ENCODE data around the gene ARMC3.

The ARMC3 gene

DNA sequence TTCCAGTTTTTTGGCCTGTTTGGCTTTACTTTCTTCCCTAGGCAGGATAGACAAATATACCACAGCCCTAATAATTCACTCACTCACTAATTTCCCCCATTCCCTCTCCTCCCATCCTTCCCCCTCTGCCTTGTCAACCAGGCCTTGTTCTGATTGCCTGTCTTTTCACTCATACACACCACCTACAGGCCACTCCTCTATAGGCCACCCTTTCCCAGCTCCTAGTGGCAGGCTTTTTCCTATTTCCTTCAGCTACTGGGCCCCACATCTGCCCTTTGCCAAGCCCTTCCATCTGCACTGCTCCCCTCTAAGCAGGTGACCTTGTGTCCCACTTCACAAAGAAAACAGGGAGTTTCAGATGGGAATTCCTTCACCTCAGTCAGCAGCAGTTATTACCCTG lies 107.7 kb downstream of the ARMC3 start:
- no peak for DNase-seq (ENCODE audit: insufficient read length, low spot score)
- no peak for FAIRE-seq
- no peak for TF ChIP-seq POLR2A (IDR thresholded peaks at IDR 0.05; ENCODE audit: low read depth, low read length)

DNA sequence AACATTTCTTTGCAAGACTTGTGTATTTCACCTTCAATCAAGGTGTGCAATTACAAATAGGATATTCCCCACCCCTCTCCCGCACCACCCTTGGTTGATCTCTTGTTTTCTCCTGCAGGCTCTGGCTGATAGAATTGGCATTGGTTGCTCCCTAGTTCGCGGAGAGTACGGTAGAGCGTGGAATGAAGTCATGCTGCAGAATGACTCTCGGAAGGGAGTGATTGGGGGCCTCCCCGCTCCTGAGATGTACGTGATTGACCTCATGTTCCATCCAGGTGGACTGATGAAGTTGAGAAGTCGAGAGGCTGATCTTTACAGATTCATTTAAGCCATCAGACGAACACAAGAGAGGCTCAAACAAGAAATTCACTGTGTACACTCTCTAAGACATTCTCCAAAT lies 109.3 kb downstream of the ARMC3 start:
- FAIRE-seq (no peak), DNase-seq (ENCODE audit: insufficient read length, low spot score) (no peak)
- TF ChIP-seq POLR2A (IDR thresholded peaks at IDR 0.05; ENCODE audit: low read depth, low read length) = no peak

DNA sequence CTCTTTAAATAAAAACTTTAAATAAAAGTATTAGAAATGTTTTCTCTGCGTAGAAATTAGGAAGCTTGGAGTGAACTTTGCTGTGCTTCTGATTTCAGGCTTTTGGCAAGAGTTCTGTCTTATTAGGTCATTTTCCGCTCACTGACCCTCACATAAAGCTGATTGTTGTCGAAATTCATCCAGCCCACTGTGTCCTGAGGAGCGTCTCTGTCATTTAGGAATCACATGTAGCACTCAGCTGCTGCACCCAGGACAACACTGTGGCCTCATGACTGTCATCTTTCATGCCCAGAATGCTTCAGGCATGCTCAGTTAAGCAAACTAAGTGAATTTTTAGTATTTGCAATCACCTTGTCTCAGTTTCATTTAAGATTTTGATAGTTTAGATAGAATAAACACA lies 109.7 kb downstream of the ARMC3 start:
- no peak for FAIRE-seq
- no peak for TF ChIP-seq POLR2A (IDR thresholded peaks at IDR 0.05; ENCODE audit: low read depth, low read length)
- no peak for DNase-seq (ENCODE audit: insufficient read length, low spot score)

DNA sequence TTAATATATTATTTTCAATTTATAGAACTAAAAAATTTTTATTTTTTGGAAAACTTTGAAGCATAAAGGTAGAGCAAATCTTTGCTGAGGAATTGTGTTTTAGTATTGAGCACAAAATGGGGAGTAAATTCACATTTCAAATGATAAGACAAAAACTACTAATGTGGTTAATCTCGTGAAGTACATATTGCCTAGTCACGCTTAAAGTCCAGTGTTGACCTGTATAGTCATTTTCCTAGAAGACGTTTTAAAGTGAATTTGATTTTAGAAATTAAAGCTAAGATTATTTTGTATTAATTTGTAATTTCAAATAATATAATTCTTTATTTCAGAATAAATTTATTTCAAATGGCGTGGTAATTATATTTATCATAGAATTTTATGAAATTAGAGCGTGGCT lies 110.3 kb downstream of the ARMC3 start:
- no peak for TF ChIP-seq POLR2A (IDR thresholded peaks at IDR 0.05; ENCODE audit: low read depth, low read length)
- no peak for FAIRE-seq
- no peak for DNase-seq (ENCODE audit: insufficient read length, low spot score)

DNA sequence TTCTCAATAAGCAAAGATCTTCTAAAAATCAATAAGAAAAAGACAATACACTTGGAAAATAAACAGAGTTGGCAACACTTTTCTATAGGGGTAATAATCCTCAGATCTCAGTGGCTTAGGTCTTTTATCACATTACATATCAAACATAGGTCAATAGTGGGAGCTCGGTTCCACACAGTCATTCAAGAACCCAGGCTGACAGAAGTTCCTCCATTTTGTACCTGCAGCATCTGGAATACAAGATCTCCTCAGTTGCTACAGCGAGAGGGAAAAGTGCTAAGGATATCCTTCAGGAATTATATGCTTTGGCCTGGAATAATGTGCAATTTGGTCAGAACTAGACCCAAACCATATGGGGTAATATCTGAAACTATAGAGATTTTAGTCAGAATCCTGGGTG lies 112.1 kb downstream of the ARMC3 start:
- no peak for DNase-seq (ENCODE audit: insufficient read length, low spot score)
- FAIRE-seq = no peak
- TF ChIP-seq POLR2A (IDR thresholded peaks at IDR 0.05; ENCODE audit: low read depth, low read length) = no peak

DNA sequence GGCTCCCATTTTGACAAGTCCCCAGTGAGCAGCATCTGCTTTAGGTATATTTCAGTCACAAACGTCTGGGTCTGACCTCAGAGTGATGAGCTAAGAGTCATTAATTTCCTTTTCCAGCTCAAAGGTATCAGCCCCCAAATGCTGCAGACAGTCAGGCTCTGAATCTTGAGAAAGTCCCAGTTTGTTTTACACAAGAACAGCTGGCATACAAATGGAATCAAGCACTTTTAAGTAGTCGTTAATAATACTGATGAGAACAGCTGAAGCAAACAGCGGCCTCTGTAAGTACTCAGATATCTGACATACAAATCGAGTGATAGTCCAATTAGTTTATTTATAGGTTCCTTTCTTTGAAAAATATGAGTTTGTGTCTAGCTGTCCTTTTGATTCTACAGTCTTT lies 118.2 kb downstream of the ARMC3 start:
- TF ChIP-seq POLR2A (IDR thresholded peaks at IDR 0.05; ENCODE audit: low read depth, low read length) = no peak
- no peak for DNase-seq (ENCODE audit: insufficient read length, low spot score)
- FAIRE-seq = no peak

DNA sequence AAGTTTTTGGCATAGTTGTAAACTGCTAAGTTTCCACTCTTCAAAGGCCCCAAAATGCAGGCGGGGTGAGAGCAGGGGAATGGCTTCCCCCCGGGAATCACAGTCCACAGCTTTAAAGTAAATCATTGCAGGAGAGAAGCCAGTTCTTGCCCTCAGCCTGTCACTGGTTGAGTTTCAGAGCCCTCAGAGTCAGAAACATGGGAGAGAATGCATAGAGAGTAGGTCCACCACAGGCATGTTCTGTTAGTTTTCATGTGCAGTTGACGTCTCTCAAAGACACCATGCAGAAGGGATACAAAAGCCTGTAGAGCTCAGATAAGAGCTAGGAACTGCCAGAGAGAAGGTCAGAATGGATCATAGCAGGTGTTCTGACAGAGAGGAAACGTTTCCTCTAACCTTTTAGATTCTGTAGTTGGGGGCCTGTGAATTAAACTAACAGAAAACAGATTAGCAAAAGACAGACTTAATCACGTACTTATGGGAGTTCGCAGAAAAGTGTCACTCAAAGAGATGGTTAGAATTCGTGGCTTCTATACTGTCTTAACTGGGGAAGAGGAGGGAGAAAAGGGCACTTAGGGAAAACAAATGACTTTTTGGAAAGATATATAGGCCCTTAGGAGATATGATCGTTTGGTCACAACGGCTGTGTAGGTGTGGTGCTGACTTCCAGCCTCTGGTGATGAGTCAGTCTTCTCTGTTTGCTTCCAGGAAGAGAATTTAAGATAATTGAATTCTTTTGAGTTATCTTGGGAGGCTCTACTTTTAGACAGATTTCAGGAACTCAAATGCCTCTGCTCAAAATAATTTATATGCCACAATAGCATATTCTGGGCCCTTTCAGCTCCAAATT lies 119.6 kb downstream of the ARMC3 start:
- FAIRE-seq = no peak
- DNase-seq (ENCODE audit: insufficient read length, low spot score) = no peak
- TF ChIP-seq POLR2A (IDR thresholded peaks at IDR 0.05; ENCODE audit: low read depth, low read length) = no peak

DNA sequence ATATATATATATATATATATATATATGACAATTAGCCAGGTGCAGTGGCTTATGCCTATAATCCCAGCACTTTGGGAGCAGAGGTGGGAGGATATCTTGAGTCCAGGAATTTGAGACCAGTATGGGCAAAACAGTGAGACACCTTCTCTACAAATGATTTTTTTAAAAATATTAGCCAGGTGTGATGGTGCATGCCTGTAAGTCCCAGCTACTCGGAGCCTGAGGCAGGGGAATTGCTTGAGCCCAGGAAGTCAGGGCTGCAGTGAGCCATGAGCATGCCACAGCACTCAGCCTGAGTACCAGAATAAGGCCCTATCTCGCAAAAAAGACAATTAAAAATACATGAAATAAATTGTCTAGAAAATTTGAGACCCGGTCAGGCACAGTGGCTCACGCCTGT lies 120.3 kb downstream of the ARMC3 start:
- TF ChIP-seq POLR2A (IDR thresholded peaks at IDR 0.05; ENCODE audit: low read depth, low read length) = no peak
- DNase-seq (ENCODE audit: insufficient read length, low spot score) (no peak), FAIRE-seq (no peak)

DNA sequence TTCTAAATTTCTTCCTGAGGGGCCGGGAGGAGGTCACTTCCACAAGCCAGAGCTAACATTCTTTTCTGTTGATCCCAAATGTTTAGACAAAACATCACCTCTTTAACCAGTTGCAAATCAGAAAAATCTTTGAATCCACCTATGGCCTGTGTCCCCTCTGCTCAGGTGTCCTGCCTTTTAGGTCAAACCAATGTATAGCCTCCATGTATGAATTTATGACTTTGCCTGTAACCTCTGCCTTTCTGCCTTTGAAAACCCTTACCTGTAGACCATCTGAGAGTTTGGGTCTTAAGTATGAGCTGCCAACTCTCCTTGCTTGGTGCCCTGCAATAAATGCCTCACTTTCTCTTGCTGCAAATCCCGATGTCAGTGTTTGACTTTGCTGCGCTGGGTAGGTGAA lies 123.4 kb downstream of the ARMC3 start:
- FAIRE-seq = no peak
- DNase-seq (ENCODE audit: insufficient read length, low spot score) = no peak
- TF ChIP-seq POLR2A (IDR thresholded peaks at IDR 0.05; ENCODE audit: low read depth, low read length) = no peak

DNA sequence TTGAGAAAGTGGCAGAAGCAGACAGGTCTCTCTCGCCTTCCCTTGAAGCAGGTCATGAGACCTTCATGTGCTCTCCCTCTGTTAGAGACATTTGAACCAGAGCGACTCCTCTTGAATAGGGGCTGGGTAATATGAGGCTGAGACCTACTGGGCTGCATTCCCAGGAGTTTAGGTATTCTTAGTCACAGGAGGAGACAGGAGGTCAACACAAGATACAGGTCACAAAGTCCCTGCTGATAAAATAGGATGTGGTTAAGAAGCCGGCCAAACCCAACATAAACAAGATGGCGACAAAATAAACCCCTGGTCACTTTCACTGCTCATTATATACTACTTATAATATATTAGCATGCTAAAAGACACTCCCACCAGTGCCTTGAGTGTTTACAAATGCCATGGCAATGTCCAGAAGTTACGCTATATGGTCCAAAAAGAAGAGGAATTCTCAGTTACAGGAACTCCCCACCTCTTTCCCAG lies 124.0 kb downstream of the ARMC3 start:
- TF ChIP-seq POLR2A (IDR thresholded peaks at IDR 0.05; ENCODE audit: low read depth, low read length) = no peak
- no peak for DNase-seq (ENCODE audit: insufficient read length, low spot score)
- no peak for FAIRE-seq

DNA sequence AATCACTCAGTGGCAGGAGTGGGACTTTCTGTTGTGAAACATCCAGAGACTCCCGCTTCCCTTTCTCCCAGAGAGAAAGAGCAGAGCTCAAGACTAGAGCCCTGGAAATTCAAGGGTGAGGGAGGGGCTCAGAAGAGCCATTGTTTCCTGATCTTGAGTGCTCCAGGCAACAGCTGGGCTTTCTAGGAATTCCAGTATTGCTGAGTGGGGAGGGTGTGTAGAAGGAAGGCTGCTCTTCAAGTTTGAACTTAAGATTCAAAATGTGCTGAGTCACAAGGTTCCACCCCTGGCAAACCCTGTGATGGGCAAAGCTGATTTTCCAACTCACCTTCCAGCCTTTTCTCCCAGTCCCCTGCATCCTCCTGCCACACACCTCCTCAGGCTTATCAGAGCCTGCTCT lies 125.2 kb downstream of the ARMC3 start:
- DNase-seq (ENCODE audit: insufficient read length, low spot score) (no peak), FAIRE-seq (no peak)
- no peak for TF ChIP-seq POLR2A (IDR thresholded peaks at IDR 0.05; ENCODE audit: low read depth, low read length)

DNA sequence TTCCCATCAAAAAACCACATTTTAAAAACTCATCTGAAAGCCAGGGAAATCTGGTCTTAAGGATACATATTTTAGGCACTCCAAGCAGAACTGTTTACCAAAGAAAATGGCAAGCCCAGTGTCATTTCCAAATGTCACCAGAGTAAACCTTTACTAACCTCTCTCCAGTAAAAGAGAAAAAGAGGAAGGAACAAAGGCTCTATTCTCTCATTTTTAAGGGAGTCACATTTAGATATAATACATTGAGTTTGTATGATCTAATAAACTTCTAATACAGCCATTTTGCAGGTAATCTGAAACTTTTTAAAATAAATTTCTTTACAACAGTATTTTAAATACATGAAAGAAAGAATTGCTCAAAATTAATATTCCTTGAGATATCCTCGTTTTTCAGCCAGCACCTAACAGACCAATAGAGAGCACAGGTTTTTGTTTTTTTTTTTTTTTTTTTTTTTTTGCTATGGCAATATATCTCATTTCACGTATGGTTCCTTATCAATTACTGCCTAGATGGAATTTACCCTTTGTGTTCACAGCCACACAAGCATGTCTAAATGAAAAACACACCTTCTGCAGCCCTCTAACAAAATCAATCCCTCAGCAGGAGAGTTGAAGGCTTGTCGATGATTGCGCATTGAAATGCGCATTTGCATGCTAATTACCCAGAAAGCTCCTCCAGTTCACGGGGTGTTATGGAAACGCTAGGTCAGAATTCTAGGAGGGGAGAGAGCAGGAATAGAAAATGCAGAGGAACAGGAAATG lies 127.8 kb downstream of the ARMC3 start:
- DNase-seq (ENCODE audit: insufficient read length, low spot score) = no peak
- no peak for TF ChIP-seq POLR2A (IDR thresholded peaks at IDR 0.05; ENCODE audit: low read depth, low read length)
- FAIRE-seq = no peak

DNA sequence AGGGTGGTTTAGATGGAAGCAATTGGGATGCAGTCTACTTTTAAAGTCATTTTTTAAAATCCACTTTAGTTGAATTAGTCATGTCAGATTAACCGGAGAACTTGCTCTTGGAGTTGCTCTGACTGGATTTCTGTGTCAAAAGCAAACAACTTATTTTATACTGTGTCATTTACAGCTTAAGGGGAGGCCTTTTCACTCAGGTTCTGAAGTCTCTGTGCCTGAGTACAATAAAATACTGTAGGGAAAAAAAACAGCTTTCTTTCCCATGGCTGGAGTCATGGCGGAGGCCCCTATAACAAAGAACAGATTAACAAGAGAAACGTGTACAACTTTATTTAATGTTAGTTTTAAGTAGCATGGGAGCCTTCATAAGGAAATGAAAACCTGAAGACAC lies 128.3 kb downstream of the ARMC3 start:
- FAIRE-seq (no peak), DNase-seq (ENCODE audit: insufficient read length, low spot score) (no peak)
- TF ChIP-seq POLR2A (IDR thresholded peaks at IDR 0.05; ENCODE audit: low read depth, low read length) = no peak

DNA sequence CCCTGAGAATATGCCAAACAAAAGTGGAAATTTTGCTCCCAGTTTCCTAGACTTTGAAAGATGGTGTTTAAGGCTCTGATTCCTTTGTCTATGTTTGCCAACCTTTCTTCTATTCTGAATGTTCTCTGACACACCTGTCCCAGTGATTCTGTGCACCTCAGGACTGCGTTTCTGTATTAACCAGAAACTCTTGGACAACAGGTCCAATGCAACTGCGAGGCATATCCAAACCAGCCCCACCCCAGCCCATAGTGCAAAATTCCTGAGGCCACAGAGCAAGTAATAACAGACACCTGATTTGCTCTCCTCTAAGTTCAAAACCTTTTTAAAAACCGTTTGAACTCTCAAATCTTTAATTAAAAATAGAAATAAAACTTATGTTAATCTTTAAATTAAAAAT lies 130.5 kb downstream of the ARMC3 start:
- FAIRE-seq = no peak
- TF ChIP-seq POLR2A (IDR thresholded peaks at IDR 0.05; ENCODE audit: low read depth, low read length) = no peak

DNA sequence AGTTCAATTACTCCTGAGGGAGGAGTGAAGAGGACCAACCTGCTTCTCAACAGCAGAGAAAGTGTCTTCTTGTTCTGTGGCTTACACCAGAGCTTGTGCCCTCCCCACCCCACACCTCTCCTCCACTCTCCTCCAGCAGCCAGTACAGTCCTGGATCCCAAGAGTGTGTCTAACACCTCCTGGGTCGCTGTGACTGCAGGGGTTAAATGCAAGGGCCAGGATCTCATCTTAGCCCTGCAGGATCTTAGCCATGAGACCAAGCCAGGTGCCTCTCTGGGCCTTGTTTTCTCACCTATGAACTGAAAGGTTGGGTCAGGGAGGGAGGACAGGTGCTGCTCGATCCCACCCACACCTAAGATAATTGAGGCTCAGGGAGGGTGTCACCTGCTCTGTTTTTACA lies 133.1 kb downstream of the ARMC3 start:
- TF ChIP-seq POLR2A (IDR thresholded peaks at IDR 0.05; ENCODE audit: low read depth, low read length) = no peak
- no peak for FAIRE-seq

More for the DNA sequence above, 130.5 kb downstream of the ARMC3 start:
- DNase-seq (ENCODE audit: insufficient read length, low spot score) = no peak

More for the DNA sequence above, 133.1 kb downstream of the ARMC3 start:
- no peak for DNase-seq (ENCODE audit: insufficient read length, low spot score)
